ENCODE measurements around the gene CAMK2A.

CAMK2A gene

DNA sequence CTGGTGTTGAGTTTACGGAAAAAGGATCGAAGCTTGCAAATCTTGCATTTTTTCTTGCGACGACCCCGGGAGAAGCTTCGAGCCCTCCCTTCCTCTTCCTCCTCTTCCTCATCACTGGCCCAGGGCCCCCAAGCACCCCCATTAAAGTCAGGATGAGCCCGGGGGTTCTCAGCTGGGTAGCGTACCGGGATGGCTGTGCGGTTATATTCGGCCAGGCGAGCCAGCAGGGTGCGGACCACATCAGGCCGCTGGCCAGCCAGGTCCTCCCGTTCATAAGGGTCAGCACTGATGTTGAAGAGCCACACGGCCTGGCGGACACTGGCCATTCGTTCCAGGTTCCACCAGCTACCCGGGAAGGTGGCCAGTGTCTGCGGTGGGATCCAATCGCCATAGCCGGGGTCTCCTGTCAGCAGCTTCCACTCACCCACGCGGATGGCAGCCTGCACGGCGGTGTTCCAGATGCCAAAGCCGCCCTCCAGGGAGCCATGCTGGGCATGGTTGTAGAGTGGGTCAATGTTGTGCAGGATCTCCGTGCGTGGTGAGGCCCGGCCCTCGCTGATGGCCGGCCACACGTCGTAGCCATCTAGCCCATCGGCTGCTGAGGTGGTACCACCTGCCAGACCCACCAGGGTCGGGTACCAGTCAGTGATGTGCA, 7.8 kb upstream of the CAMK2A start:
- no peak overlapping the region for H3K4me3 ChIP-seq (ENCODE audit: low read depth, low read length)
- TF ChIP-seq, protein P1, sequence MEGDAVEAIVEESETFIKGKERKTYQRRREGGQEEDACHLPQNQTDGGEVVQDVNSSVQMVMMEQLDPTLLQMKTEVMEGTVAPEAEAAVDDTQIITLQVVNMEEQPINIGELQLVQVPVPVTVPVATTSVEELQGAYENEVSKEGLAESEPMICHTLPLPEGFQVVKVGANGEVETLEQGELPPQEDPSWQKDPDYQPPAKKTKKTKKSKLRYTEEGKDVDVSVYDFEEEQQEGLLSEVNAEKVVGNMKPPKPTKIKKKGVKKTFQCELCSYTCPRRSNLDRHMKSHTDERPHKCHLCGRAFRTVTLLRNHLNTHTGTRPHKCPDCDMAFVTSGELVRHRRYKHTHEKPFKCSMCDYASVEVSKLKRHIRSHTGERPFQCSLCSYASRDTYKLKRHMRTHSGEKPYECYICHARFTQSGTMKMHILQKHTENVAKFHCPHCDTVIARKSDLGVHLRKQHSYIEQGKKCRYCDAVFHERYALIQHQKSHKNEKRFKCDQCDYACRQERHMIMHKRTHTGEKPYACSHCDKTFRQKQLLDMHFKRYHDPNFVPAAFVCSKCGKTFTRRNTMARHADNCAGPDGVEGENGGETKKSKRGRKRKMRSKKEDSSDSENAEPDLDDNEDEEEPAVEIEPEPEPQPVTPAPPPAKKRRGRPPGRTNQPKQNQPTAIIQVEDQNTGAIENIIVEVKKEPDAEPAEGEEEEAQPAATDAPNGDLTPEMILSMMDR (IDR thresholded peaks at IDR 0.05; ENCODE audit: insufficient read depth, low read depth, low read length, missing control alignments): no peak
- no peak for DNase-seq (ENCODE audit: low read depth)

DNA sequence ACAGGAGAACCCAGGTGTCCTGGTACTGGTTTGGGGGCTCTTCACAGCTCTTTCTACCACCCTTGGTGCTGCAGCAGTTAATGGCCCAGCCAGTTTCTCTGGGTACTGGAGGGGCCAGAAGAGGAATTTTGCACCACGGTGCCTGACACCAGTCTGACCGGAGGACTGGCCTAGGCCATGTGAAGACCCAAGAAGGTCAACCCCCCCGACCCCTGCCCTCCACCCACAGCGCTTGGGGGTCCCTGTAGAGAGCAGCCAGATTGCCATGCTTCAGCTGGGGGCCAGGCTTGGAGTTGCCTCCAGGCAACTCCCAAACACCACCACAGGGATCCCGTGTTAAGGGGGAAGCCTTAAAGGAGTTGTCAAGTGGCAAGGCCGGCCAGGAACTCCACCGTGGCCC, 6.9 kb upstream of the CAMK2A start:
- DNase-seq (ENCODE audit: low read depth): no peak
- no peak overlapping the region for H3K4me3 ChIP-seq (ENCODE audit: low read depth, low read length)
- TF ChIP-seq, protein P1 (IDR thresholded peaks at IDR 0.05; ENCODE audit: insufficient read depth, low read depth, low read length, missing control alignments): no peak

DNA sequence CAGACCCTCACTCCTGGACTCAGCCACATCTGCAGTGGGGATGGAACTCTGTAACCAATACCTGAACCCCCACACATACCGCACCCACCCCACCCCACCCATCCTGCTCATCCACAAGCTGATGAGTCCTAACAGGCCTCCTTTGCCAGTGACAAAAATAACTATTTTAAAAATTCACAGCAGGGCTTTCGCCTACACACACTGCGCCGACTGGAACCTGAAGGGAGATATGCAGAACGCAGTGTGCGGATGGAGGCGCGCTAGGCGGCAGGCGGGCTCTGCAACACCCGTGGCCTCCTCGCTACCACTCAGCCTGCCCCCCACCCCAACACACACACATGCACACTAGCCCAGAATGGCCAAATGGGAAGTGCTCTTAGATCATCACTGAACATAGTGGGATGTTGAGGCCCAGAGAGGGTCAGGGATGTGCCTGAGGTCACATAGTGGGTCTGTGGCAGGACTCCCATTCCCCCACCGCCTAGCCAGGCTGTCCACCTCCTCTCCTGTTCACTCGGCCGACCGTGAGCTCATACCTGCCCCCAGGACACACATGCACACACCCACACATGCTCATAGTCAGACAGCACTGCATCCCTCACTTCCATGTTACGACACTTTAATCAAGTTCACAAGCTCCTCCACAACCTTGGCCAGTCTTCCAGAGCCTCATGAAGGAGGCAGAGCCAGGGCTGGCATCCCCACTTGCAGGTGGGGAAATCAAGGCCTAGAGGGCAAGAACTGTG, 6.3 kb upstream of the CAMK2A start:
- TF ChIP-seq, protein P1 (IDR thresholded peaks at IDR 0.05; ENCODE audit: insufficient read depth, low read depth, low read length, missing control alignments): no peak
- no peak overlapping the region for H3K4me3 ChIP-seq (ENCODE audit: low read depth, low read length)
- no peak for DNase-seq (ENCODE audit: low read depth)

DNA sequence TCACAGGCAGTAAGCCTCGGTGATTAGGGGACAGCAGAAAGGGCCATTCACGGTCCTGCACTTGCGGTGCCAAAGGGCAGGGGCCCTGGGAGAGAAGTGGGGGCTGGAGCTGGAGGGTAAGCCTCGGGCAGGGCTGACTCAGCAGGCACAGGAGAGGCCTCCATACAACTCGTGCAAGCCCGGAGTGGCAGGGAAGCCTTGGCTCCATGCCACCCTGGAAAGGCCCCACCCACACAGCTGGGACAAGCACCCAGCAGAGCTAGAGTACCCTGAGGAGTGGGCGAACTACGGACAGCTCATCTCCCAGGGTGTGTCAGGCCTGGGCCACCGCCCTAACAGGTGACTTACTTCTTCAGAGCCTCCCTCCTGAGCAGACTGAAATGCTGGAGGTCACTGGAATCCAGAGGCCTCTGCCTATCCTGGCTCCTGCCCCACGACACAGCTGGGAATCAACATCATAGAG, 5.6 kb upstream of the CAMK2A start:
- TF ChIP-seq, protein P1 (IDR thresholded peaks at IDR 0.05; ENCODE audit: insufficient read depth, low read depth, low read length, missing control alignments): no peak

DNA sequence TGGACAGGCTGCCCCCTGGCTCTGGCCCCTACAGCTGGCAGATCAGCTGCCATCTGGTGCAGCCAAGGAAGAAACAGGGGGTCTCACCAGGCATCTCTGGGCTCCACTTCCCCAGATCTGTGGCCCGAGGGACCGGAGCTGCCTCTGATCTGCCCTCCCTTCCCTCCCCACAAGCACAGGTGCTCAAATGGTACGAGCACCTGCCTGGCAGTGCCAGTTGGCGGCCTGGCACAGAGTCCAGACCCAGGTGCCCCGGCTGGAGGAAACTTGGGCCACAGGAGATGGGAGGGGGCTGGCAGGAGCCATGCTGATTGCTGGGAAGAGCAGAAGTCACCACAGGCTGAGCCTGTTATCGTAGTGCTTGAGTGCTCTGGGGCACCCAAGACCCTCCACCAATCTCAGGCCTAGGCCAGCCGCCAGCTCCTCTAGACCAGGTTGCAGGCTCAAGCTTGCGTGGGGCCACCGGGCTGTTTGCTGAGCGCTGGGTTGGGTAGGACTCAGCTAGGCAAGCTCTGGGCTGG, 5.0 kb upstream of the CAMK2A start:
- DNase-seq (ENCODE audit: low read depth): no peak
- no peak overlapping the region for H3K4me3 ChIP-seq (ENCODE audit: low read depth, low read length)
- TF ChIP-seq, protein P1 (IDR thresholded peaks at IDR 0.05; ENCODE audit: insufficient read depth, low read depth, low read length, missing control alignments): no peak

More for the DNA sequence above, 5.6 kb upstream of the CAMK2A start:
- no peak for DNase-seq (ENCODE audit: low read depth)
- no peak overlapping the region for H3K4me3 ChIP-seq (ENCODE audit: low read depth, low read length)

DNA sequence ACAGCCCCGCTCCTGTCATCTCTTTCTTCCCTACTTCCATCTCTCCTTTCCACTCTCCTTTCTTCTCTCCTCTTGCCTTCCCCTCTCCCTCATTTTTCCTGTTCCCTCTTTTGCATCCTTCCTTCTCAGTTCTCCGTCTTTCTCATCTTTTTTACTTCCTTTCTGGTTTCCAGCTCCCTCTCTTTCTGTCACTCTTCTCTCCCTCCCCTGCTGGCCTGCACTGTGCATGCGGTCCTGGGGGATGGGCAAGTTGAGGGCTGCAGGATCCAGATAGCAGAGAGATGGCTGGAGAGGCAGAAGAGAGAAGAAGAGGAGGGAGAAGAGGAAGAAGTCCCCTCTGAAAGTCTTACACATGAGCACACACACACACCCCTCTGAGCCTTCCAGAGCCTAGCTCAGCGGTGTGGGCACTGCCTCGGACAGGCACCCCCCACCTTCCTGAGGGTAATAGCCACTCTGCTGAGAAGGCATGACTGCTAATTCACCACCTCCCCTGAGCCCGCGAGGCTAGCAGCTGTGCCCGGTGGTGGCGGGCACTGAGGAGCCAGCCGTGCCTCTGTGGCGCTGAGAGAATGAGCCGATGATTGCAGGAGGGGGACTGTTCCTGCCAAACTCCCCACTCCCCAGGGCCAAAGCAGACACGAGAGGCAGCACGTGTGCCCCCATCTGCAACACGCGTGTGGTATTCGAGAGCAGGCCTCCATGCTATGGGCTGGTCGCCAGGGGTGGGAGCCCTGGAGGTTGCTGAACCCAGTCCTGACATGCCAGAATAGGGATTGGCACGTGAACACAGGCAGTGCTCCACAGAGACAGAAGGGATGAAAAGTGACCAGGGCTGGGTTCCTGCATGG, 3.7 kb upstream of the CAMK2A start:
- TF ChIP-seq, protein P1 (IDR thresholded peaks at IDR 0.05; ENCODE audit: insufficient read depth, low read depth, low read length, missing control alignments): no peak

More for the DNA sequence above, 3.7 kb upstream of the CAMK2A start:
- no peak overlapping the region for H3K4me3 ChIP-seq (ENCODE audit: low read depth, low read length)
- no peak for DNase-seq (ENCODE audit: low read depth)
